Lung microvascular endothelial cell (primary cell): Measurements from ENCODE around the gene BRD2. TPM values are rescaled to one million over a fixed set of nuclear protein-coding genes. Genes with fewer than 3 reads are reported as not detected.

Experiments
- DNase-seq, 2 donors: peaks; one replicate each; pipeline versions ENCODE4 v3.0.0 to v3.0.0-alpha.2; 2010; ENCODE audit warnings: low read depth in 2 of 2
- total RNA-seq: library from RNA; depleted of rRNA; stranded (reverse); fragments of >200 nt; gene quantifications from 2 replicates; pipeline ENCODE4 v1.2.1, GENCODE V29; 2014

BRD2 gene
- total RNA-seq, 1 donor from 2014 or later, result 49.8 TPM

DNA sequence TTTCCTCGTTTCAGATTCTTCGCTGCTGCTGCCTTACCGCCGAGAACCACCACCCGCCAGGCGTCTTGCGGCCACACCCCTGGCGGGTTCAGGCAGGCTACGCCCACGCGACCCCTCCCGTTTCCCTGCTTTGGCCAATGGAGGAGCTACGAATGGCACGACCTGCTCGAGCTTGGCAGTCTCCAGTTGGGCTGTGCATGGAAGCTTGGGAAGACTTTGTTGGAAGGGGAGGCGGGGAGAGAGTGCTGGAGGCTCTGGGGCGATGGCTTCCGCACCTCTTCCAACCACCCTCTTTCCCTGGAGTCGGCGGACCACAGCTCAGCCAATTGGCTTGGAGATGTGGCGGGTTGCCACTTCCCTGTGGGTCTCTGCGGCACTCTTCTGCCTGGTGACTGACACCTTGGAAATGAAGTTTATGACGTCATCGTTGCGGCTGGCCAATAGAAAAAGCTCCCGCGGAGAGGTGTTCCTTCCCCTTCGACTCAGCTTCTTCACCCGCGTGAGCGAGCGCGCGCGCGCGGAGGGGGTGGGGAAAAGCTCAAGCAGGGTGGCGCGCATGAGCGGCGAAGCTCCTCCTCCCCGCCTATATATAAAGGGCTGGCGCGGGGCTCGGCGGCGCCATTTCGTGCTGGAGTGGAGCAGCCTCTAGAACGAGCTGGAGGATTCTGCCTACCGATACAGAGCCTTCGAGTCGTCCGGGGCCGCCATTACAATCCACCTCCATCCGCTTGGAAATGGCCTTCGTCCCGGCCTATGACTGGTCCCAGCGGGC lies 3.4 kb downstream of the BRD2 start:
- DNase-seq, result peak; percentile 100

GRCh38 chr6:32972353-32973143 lies 4.2 kb downstream of the BRD2 start:
- DNase-seq, result peak; percentile 35 to 40

- DNase-seq, result peak; percentile 64 to 69
These were observed 5.0 kb downstream of the BRD2 start for GRCh38 chr6:32973144-32974015.

GRCh38 chr6:32974016-32974333 lies 5.6 kb downstream of the BRD2 start:
- peak in 1 of 2 donors; percentile 69 for DNase-seq

- no peak for DNase-seq
These were observed 6.3 kb downstream of the BRD2 start for GRCh38 chr6:32974541-32975308.

DNA sequence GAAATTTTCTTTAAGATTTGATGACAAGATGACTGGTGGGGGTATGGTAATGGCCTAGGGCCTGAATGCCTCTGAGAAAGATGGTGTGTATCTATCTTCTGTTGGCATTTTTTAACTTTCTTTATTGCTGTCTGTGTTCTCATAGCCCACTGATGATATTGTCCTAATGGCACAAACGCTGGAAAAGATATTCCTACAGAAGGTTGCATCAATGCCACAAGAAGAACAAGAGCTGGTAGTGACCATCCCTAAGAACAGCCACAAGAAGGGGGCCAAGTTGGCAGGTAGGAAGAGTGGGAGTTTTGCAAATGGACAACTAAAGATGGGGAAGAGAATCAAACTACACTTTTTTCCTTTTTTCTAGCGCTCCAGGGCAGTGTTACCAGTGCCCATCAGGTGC lies 7.5 kb downstream of the BRD2 start:
- no peak for DNase-seq

GRCh38 chr6:32976334-32977069 lies 8.1 kb downstream of the BRD2 start:
- no peak for DNase-seq

GRCh38 chr6:32977272-32977952 lies 9.0 kb downstream of the BRD2 start:
- DNase-seq, result no peak

DNA sequence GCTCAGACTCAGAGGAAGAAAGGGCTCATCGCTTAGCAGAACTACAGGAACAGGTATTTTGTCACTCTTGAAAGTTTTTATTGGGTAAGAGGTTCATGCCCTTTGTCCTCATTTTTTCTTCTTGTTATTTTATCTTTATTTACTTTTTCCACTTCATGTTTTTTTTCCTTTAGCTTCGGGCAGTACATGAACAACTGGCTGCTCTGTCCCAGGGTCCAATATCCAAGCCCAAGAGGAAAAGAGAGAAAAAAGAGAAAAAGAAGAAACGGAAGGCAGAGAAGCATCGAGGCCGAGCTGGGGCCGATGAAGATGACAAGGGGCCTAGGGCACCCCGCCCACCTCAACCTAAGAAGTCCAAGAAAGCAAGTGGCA lies 9.5 kb downstream of the BRD2 start:
- no peak for DNase-seq

GRCh38 chr6:32979720-32980487 lies 11.5 kb downstream of the BRD2 start:
- DNase-seq, result no peak

GRCh38 chr6:32980488-32981038 lies 12.2 kb downstream of the BRD2 start:
- no peak for DNase-seq

- DNase-seq, result no peak
These were observed 13.8 kb downstream of the BRD2 start for GRCh38 chr6:32982084-32982701.

- no peak for DNase-seq
These were observed 14.5 kb downstream of the BRD2 start for GRCh38 chr6:32982702-32983492.

DNA sequence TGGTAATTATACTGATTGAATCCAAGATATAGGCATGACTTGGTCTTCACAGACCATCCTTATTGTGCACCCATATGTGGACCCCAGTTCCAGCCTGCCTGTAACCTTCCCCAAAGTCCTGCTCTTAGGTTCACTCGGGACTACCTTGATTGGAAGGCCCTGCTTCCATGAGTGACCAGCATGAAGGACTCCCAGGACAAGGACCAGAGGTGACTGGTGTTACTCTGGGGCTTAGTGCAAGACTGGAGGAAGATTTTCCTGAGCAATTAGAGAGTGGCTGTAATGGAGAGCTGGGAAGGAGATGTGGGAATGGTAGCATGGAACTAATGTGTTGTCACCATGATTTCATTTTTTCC lies 15.1 kb downstream of the BRD2 start:
- DNase-seq, result no peak

DNA sequence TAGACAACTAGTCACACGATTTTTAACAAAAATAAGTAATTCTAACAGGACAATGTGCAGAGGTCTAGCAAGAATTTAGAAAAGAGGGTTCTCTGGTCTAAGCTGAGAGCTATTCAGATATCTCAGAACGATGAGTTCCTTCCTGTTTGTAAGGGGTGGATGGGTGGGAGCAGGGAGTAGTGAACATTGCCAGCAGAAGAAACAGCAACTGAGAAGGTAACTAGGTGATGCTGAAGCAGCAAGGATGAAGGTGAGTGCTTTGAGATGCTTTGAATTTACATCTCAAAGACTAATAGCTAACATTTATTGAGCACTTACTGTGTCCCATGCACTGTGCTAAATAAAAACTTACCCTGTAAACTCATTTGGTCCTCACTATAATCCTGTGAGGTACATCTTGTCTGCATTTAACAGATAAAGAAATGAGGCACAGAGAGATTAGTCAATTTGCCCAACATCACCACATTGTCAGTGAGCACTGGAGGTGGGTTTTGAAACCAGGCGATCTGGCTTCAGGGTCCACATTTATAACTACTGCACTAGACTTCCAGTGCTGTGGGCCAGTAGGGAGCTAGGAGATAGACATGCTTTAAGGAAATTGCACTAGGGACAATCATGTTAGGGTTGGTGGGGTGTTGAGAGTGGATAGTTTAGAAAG lies 15.7 kb downstream of the BRD2 start:
- no peak for DNase-seq

GRCh38 chr6:32984622-32985389 lies 16.4 kb downstream of the BRD2 start:
- peak; percentile 88 to 91 for DNase-seq
